Left forelimb (tissue), 1 donor: ENCODE results near the gene BTK.
"Not testable (repeated sequence)": the region's sequence is repeated elsewhere in the genome, so short reads cannot be mapped to it uniquely, and the experiment has no call there.

Experiments used
- DNase-seq: peaks from one replicate; pipeline ENCODE4 v3.0.0-alpha.2; 2018; ENCODE audit warnings: low spot score

Gene BTK

GRCh38 chrX:101337776-101338271 lies 48.2 kb downstream of the BTK start:
- DNase-seq, result no peak

- DNase-seq, result not testable (repeated sequence)
These were observed 51.7 kb downstream of the BTK start for GRCh38 chrX:101334310-101334709.

- DNase-seq, result not testable (repeated sequence)
These were observed 59.4 kb downstream of the BTK start for GRCh38 chrX:101326600-101326999.

GRCh38 chrX:101303790-101304189 lies 82.2 kb downstream of the BTK start:
- DNase-seq, result no peak
